Measurements from ENCODE around the gene CRIP2.

The CRIP2 gene

DNA sequence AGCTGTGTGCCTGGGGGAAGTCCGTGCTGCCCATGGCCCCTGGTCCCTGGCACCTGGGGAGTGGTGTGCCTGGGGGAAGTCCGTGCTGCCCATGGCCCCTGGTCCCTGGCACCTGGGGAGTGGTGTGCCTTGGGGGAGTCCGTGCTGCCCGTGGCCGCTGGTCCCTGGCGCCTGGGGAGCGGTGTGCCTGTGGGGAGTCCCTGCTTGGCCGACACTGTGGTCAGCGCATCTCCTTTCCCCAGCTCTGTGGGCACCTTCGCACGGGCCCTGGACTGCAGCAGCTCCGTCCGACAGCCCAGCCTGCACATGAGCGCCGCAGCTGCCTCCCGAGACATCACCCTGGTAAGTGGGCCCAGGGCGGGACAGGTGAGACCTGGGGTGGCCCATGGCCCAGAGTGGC, 14.5 kb upstream of the CRIP2 start:
- in situ Hi-C loops (cut with MboI; ENCODE audit: low sequenced_read_pairs) = no loop called here

DNA sequence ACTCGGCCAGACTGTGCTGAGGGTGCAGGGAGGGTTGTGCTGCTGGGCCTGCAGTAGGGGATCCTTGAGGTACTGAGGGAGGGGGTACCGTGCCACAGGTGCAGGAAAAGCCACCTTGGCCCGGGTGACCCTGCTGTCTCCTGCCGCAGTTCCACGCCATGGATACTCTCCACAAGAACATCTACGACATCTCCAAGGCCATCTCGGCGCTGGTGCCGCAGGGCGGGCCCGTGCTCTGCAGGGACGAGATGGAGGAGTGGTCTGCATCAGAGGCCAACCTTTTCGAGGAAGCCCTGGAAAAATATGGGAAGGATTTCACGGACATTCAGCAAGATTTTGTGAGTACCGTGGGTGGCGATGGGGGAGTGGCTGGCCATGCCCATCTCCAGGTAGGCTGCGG, 14.0 kb upstream of the CRIP2 start:
- in situ Hi-C loops (cut with MboI; ENCODE audit: low sequenced_read_pairs) = no loop called here

DNA sequence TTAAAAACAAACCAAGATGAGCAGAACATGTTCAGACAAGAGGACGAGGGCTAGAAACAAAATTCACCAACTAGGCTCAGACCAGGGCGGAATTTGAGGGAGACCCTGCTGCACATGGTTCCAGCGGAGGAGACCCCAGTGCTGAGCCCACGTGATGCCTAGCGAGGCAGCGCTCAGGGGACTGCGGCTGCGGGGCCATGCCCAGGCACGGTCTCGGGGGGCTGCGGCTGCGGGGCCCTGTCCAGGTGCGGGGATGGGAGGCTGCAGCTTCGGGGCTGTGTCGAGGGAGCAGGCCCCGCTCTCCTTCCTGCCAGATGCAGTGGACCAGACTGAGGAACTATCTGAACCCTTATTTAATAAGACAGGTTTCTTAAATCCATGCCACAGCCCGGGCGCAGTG, 12.7 kb upstream of the CRIP2 start:
- in situ Hi-C loops (cut with MboI; ENCODE audit: low sequenced_read_pairs) = no loop called here

DNA sequence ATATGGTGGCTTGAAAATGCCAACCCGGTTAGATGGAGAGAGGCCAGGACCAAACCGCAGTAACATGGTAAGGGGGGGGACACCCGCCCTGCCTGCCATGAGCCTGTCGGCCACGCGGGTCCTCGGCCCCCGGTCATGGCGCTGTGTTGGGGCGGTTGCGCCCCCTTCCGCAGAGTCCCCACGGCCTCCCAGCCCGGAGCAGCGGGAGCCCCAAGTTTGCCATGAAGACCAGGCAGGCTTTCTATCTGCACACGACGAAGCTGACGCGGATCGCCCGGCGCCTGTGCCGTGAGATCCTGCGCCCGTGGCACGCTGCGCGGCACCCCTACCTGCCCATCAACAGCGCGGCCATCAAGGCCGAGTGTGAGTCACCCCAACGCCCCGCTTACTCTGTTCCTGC, 10.1 kb upstream of the CRIP2 start:
- in situ Hi-C loops (cut with MboI; ENCODE audit: low sequenced_read_pairs) = no loop called here

DNA sequence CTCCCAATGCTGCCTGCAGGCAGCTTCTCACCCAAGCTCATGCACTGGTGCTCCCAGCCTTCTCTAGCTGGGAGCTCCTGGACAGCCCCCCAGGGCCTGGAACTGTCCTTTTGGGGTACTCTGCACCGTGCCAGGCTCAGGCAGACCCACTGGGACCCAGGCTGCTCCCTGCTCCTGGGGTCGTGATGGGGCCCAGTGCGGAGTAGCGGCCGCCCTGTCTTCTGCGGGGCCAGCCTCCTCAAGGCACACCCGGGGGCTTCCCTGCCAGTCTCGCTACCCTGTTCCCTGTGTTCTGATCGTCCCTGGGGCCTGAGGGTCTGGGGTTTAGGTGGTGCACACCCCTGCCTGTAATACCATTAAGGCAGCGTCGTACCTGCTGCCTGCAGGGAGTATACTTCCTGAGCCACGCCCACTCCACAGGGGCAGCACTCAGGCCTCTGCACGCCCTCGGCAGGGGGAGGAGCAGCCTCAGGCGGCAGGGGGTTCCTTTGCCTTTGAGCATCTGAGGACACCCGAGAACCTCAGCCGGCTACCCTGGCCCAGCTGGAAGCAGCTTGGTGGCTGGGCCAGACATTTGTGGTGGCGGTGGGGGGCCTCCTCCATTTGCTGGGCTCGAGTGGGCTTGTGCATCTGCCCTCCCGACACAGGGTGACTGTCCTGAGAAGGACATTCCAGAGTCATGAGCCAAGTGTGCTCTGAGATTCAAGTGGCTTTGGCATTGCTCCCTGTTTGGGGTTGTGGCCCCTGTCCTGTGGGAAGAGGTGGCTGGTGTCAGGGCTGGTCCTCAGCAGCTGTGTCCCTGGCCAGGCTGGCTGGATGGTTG, 9.2 kb upstream of the CRIP2 start:
- in situ Hi-C loops (cut with MboI; ENCODE audit: low sequenced_read_pairs) = no loop called here

DNA sequence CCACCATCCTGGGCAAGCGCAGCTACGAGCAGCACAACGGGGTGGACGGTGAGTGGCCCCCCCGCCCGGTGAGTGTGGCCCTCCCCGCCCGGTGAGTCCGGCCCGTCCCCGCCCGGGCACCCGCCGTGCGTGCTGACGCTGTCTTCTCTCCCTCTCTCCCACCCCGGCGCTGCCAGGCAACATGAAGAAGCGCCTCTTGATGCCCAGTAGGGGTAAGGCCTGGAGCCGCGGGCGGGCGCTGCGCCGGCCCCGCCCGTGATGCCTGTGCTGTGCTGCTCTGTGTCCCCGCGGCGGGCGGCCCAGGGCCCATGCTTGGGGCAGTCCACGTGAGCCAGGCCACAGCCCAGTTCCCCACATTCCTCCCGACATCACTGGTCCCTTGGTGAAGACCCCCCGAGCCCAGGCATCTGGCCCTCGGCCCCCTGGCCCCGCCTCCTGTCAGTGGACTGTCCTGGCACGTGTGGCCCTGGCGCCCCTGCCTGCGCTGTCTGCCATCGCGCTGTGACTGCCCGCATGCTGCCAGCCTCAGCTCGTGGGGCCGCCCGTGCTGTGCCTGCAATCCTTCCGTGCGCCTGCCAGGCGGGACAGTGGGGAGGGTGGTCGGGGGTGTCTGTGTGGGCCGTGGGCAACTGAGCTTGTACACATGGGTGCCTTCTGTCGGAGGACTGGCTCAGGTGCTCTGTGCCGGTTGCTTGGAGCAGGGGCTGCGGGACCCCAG, 7.9 kb upstream of the CRIP2 start:
- in situ Hi-C loops (cut with MboI; ENCODE audit: low sequenced_read_pairs) = no loop called here

DNA sequence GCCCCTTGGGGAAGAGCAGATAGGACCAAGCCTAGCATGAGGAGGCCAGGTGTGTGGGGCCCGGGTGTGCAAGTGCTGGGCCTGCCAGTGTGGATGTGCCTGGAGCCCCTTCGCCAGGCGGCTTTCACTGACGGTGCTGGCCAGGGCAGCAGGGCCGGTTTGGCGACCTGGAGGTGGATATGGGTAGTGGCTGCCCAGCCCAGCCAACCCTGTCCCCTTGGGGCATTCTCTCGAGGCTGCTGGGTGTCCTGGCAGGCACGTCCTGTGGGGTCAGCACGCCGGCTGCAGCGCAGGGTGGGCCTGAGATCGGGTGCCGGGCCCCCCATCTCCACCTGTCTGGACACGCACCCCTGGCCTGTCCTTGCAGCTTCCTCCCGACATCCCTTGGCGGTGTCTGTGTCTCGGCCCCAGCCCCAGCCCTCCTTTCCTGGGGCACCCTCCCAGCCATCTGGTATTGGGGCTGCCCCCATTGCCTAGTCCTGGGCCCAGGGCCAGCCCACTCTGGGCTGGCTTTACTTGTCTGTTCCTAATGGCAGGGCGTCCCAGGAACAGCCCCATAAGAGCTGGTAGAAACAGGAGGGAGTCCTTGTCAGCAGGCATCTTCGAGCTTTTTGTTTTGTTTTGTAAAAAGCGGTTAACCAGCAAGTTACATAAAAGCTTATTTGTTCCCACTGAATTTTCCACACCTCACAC, 7.2 kb upstream of the CRIP2 start:
- in situ Hi-C loops (cut with MboI; ENCODE audit: low sequenced_read_pairs) = no loop called here

DNA sequence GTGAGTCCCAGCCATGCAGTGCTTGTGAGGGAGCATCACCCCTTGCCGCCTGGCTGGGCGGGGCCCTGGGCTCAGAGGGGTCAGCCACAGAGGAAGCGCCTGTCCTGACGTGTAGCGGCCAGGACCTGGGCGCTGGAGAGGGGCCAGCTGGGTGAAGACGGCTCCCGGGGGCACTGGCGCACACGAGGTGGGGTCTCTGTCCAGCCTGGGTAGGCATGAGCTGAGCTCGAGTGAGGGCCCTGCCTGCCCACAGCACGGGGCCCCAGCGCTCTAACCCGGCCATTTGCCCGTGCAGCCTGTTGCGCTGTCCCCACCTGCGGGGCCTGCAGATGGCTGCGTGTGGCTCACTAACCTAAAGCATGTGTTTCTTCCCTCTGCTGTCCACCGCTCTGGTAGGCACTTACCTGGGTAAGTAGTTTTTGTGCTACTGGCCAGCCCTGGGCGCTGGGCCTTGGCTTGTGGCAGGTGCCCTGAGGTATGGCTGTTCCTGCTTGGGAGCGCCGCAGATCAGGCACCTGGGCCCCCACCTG, 6.6 kb upstream of the CRIP2 start:
- in situ Hi-C loops (cut with MboI; ENCODE audit: low sequenced_read_pairs) = no loop called here

DNA sequence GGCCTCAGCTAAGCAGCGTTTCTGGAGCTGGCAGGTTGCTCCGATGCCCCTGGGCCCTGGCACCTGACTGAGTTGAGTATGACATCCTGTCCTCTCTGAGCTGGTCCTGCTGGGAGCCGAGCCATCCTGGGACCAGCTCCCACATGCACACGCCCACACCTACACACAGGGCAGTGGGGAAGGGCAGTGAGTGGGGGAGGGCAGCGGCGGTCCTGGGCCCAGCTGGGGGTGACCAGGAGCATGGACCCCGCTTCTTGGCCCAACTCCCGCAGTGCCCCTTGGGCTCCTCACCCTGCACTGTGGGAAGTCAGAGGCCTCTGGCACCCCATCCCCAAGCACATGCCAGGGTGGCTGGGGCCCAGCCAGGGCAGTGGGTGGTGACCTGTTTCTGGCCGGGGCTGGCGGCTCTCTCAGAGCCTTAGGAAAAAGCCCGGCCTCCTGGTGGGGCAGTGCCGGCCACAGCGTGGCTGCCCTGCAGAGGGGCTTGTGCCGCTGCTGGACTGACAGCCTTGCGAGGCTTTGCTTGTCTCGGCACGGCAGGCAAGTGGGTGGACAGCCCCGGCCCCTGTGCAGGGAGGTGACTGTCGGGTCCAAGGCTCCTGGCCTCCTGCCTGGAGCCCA, 5.9 kb upstream of the CRIP2 start:
- in situ Hi-C loops (cut with MboI; ENCODE audit: low sequenced_read_pairs) = no loop called here

DNA sequence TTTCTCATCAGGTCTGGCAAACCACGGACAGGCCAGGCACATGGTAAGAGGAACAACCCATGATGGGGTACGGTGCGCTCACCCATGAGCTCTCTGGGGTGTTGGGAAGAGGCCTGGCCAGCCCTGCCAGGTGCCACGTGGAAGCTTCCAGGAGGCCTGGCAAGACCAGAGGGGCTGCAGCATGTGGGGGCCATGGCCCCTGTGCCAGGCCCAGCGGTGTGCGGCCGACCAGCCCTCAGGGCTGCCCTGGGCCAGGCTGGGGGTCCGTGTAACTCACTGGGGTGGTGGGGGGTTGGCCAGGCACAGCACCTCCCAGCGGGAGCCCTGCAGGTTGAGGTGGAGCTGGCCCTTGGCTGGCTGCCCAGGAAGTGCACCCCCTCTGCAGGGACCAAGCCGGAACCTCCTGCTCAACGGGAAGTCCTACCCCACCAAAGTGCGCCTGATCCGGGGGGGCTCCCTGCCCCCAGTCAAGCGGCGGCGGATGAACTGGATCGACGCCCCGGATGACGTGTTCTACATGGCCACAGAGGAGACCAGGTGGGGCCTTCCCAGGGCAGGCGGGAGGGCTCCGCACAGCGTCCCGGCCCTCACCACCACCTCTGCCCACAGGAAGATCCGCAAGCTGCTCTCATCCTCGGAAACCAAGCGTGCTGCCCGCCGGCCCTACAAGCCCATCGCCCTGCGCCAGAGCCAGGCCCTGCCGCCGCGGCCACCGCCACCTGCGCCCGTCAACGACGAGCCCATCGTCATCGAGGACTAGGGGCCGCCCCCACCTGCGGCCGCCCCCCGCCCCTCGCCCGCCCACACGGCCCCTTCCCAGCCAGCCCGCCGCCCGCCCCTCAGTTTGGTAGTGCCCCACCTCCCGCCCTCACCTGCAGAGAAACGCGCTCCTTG, 4.9 kb upstream of the CRIP2 start:
- in situ Hi-C loops (cut with MboI; ENCODE audit: low sequenced_read_pairs) = no loop called here

DNA sequence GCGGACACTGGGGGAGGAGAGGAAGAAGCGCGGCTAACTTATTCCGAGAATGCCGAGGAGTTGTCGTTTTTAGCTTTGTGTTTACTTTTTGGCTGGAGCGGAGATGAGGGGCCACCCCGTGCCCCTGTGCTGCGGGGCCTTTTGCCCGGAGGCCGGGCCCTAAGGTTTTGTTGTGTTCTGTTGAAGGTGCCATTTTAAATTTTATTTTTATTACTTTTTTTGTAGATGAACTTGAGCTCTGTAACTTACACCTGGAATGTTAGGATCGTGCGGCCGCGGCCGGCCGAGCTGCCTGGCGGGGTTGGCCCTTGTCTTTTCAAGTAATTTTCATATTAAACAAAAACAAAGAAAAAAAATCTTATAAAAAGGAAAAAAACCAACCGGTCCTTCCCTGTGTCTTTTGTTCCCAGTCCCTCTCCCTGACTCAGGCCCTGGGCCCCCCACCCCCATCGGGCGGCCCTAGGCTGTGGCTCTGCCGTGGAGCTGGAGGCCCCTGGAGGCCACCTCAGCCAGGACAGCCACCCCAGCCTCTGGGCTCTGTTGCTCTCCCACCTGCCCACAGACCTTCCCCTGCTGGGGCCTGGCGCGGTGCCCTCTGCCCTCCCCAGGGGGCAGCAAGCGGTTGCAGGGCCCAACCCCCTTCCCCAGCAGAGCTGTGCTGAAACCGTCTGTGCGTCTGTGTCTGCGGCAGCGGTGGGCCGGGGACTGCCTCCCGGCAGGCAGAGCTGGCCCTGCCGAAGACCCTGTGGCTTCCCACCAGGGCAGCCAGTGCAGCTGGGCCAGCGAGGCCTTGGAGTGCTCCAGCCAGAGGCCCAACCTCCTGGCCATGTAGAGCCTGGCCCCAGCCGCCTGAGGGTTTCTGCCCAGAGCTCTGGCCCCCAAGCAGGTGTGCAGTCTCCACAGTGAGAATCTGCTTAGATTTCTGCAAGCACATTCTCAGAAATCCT, 4.0 kb upstream of the CRIP2 start:
- in situ Hi-C loops (cut with MboI; ENCODE audit: low sequenced_read_pairs) = no loop called here

DNA sequence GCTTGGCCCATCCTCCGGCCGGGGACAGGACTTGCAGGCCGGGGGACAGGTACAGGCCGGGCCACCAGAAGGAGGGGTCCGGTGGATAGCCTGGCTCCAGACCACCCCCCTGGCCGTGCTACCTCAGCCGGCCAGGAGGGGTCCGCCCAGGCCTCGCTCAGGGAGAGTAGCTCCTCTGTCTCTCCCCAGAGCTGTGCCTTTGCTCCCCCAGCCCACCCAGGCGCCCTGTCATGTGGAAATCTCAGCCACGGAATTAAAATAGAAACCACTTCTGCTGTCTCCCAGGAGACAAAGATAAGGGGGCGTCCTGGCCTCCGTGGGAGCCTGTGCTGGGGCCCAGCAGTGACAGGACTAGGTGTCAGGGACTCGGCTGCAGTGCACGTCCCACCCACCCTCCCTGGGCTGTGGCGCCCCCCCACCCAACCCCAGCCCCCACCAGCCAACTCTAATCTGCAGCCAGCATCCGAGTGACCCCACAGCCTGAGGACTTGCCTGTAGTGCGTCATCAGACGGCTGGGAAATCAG, 3.3 kb upstream of the CRIP2 start:
- in situ Hi-C loops (cut with MboI; ENCODE audit: low sequenced_read_pairs) = no loop called here

DNA sequence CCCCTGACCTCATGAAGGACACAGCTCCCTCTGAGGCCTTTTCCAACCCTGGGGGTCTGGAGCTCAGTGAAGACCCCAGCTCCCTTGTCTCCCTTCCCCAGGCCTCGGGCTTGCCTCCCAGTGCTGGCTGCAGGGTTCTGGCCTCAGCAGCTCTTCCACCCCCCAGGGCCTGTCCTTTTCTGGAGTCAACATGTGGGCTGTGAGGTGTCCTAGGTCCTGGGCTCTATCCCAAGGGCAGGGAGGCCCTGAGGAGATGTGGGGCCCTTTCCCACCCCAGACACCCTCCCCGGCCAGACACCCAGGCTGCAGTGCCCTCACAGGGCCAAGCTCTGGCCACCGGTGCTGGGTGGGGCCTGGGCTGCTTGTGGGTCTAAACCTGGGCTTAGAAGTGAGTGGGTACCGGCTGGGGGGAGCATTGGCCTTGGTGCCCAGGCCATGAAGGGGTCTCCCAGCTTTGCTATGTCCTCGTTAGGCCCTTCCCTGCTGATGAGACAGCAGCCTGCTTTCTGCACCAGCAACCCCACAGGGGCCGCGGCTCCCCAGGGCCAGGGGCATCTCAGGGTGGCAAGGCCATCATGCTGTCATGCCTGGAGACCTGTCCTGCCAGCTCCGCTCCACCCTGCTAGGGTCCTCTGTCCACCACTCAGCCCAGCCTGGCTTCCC, 2.7 kb upstream of the CRIP2 start:
- in situ Hi-C loops (cut with MboI; ENCODE audit: low sequenced_read_pairs) = no loop called here

DNA sequence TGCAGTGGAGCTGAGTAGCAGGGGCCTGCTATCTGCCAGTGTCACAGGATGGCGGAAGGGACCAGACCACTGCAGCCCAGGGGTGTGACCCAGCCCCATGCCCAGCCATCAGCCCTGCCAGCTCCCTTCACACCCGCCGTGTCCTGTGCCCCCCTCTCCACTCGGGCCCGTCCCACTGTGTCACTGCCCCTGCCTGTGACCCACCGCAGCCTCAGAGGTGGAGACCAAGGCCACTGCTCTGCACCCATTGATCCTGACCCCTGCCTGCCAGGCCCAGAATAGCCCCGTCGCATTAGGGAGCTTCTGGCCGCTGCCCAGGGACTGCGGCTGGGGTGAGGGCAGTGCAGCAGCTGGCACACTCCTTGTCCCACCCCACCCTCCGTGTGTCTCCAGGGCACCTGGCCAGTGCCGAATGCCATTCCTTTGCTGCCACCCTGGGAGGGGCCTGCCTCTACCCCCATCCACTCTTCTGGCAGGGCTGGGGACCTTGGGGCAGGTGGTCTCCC, 2.1 kb upstream of the CRIP2 start:
- in situ Hi-C loops (cut with MboI; ENCODE audit: low sequenced_read_pairs) = no loop called here

DNA sequence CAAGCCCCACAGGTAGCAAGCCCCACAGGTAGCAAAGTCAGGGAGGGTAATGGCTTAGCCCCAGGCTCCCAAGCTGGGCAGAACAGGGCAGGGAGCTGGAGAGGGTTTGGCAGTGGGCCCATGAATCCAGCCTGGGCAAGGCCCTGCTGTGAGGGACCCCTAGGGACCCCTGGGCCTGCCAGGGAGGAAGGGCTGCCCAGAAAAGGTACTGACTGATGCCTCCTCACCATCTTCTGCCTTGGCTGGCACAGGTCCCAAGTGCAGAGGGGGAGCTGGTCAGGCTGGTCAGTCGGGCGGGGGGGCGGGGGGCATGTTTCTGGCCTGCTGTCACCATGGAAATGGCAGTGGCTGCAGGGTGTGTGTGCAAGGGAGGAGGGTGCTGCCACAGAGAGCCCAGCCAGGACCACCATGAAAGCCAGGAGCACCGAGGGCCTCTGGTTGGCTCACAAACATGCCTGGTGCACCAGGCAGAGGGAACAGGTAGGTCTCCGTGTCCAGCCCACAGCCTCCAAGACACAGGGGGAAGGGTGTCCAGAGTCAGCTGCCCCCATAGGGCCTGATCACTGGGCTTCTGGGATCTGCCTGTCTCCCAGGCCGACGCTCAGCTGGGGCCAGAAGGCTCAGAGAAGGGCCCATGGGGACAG, 1.5 kb upstream of the CRIP2 start:
- in situ Hi-C loops (cut with MboI; ENCODE audit: low sequenced_read_pairs) = no loop called here

DNA sequence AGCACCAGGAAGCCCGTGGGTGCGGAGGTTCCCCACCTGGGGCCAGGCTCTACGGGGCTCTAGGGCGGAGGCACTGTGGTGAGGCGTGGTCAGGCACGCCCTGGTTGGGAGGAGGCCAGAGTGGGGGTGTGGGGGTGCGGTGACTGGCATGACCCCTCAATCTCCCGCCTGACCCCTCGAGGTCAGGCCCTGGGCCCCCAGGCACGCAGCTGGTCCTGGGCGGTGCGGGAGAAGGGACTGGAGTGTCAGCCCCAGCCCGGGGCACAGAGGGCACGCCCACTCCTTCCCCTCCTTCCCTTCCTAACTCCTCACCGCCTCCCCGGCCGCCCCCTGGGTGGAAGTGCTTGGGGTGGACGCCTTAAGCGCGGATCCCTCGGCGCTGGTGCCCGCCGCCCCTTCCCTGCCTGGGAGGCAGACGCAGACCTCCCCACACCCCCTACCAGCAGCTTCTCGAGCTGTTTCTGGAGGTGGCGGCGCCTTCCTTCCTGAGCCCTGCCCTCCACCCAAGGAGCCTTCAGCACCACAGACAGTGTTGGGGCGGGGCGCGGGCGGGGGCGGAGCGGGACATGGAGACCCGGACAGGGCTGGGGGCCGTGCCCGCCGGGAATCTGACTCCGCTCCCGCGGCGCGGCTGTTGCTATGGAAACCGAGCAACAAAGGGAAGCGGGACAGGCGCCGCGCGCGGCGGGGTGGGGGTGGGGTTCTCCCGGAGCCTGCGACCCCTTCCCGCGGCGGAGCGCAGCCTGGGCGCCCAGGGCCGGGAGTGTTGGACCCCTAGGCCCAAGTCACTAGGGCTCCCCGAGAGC, 741 bp upstream of the CRIP2 start:
- in situ Hi-C loops (cut with MboI; ENCODE audit: low sequenced_read_pairs) = no loop called here

Data from hTERT RPE-1 (cell line).